BLaER1 (cell line): Measurements from ENCODE around the gene HSPB6.
"Not testable (repeated sequence)": the region's sequence is repeated elsewhere in the genome, so short reads cannot be mapped to it uniquely, and the experiment has no call there.

ENCODE experiments used
- H3K27ac ChIP-seq: shearing (Covaris generic); formaldehyde crosslinking; 2 replicates; pipeline ENCODE4 v1.8.1; 2022
- H3K27me3 ChIP-seq: shearing (Covaris generic); formaldehyde crosslinking; 2 replicates; pipeline ENCODE4 v1.8.1; 2022
- H3K36me3 ChIP-seq: shearing (Covaris generic); formaldehyde crosslinking; 2 replicates; pipeline ENCODE4 v1.8.1; 2022
- H3K4me1 ChIP-seq: shearing (Covaris generic); formaldehyde crosslinking; 2 replicates; pipeline ENCODE4 v1.8.1; 2022
- H3K4me2 ChIP-seq: shearing (Covaris generic); formaldehyde crosslinking; 2 replicates; pipeline ENCODE4 v1.8.1; 2022
- H3K4me3 ChIP-seq: shearing (Covaris generic); formaldehyde crosslinking; 2 replicates; pipeline ENCODE4 v1.8.1; 2022
- H3K9ac ChIP-seq: shearing (Covaris generic); formaldehyde crosslinking; 2 replicates; pipeline ENCODE4 v1.8.1; 2022
- H3K9me3 ChIP-seq: shearing (Covaris generic); formaldehyde crosslinking; 2 replicates; pipeline ENCODE4 v1.8.1; 2022
- H4K20me1 ChIP-seq: shearing (Covaris generic); formaldehyde crosslinking; 2 replicates; pipeline ENCODE4 v1.8.1; 2022
- Cebpa-rat ChIP-seq: shearing (Covaris generic); IDR thresholded peaks from 2 replicates; pipeline ENCODE4 v1.8.1; 2022

Gene HSPB6

GRCh38 chr19:35777961-35778360 is 21.1 kb upstream of the HSPB6 start:
- no peak for TF ChIP-seq Cebpa-rat
- Histone ChIP-seq H3K4me2 (no peak overlapping the region), H3K9ac (no peak overlapping the region), H3K27me3 (no peaks in the 10 kb centered on the region), H3K27ac (peak overlapping the region; percentile 3; the same call in 1 of the 2 replicates), H4K20me1 (peaks cover 34% of the 10 kb centered on the region), H3K4me3 (no peak overlapping the region), H3K9me3 (no peaks in the 10 kb centered on the region), H3K4me1 (peaks cover 38% of the 10 kb centered on the region), H3K36me3 (peaks cover 55% of the 10 kb centered on the region)

GRCh38 chr19:35777086-35777841 is 20.4 kb upstream of the HSPB6 start:
- peak overlapping the region; percentile 77; the same call in 1 of the 2 replicates for H3K9ac ChIP-seq
- H3K9me3 ChIP-seq, result no peaks in the 10 kb centered on the region
- 0 out of 2 replicates have a peak overlapping the region, but pooled peaks have one; percentile 22 for H3K27ac ChIP-seq
- H4K20me1 ChIP-seq, result peaks cover 34% of the 10 kb centered on the region
- peak overlapping the region; percentile 92 for H3K4me2 ChIP-seq
- H3K4me1 ChIP-seq, result peaks cover 31% of the 10 kb centered on the region
- no peaks in the 10 kb centered on the region for H3K27me3 ChIP-seq
- TF ChIP-seq Cebpa-rat, result no peak
- no peak overlapping the region; the same call in 1 of the 2 replicates for H3K4me3 ChIP-seq
- peaks cover 48% of the 10 kb centered on the region for H3K36me3 ChIP-seq

GRCh38 chr19:35776102-35776788 is 19.4 kb upstream of the HSPB6 start:
- Histone ChIP-seq H3K27me3 (no peaks in the 10 kb centered on the region), H3K9ac (peak overlapping the region; percentile 77), H3K9me3 (no peaks in the 10 kb centered on the region), H4K20me1 (peaks cover 29% of the 10 kb centered on the region), H3K4me1 (peaks cover 25% of the 10 kb centered on the region), H3K27ac (0 out of 2 replicates have a peak overlapping the region, but pooled peaks have one; percentile 70), H3K4me3 (peak overlapping the region; percentile 75), H3K36me3 (peaks cover 38% of the 10 kb centered on the region), H3K4me2 (peak overlapping the region; percentile 92)
- TF ChIP-seq Cebpa-rat, result no peak

GRCh38 chr19:35775298-35776101 is 18.7 kb upstream of the HSPB6 start, which contains the start of gene ARHGAP33:
TSS of gene ARHGAP33 (plus strand) at chr19:35775564. CDS start at chr19:35775659, 95 bp downstream.
- Histone ChIP-seq H3K4me3 (peak within 1 kb of the TSS; percentile 75), H3K9ac (peak within 1 kb of the TSS; percentile 77)
- TF ChIP-seq Cebpa-rat, result no peak

GRCh38 chr19:35775046-35775297 is 18.1 kb upstream of the HSPB6 start:
- Histone ChIP-seq H3K9me3 (no peaks in the 10 kb centered on the region), H3K9ac (no peak overlapping the region), H3K4me3 (peak overlapping the region; percentile 75), H4K20me1 (peaks cover 29% of the 10 kb centered on the region), H3K4me1 (peaks cover 25% of the 10 kb centered on the region), H3K27me3 (no peaks in the 10 kb centered on the region), H3K27ac (no peak overlapping the region), H3K4me2 (peak overlapping the region; percentile 77), H3K36me3 (peaks cover 27% of the 10 kb centered on the region)
- no peak for TF ChIP-seq Cebpa-rat

More at GRCh38 chr19:35775298-35776101, 18.7 kb upstream of the HSPB6 start, which contains the start of gene ARHGAP33:
- Histone ChIP-seq H3K4me1 (peaks cover 25% of the 10 kb centered on the region), H3K9me3 (no peaks in the 10 kb centered on the region), H3K36me3 (peaks cover 31% of the 10 kb centered on the region), H3K27me3 (no peaks in the 10 kb centered on the region), H3K27ac (peak within 1 kb of the TSS; percentile 70), H3K4me2 (peak within 1 kb of the TSS; percentile 92), H4K20me1 (peaks cover 29% of the 10 kb centered on the region)

GRCh38 chr19:35774274-35775045 is 17.6 kb upstream of the HSPB6 start:
- Histone ChIP-seq H3K27me3 (no peaks in the 10 kb centered on the region), H3K9me3 (no peaks in the 10 kb centered on the region), H4K20me1 (peaks cover 29% of the 10 kb centered on the region), H3K4me3 (peak overlapping the region; percentile 75), H3K27ac (no peak overlapping the region), H3K4me2 (peak overlapping the region; percentile 77), H3K9ac (no peak overlapping the region), H3K4me1 (peaks cover 30% of the 10 kb centered on the region), H3K36me3 (peaks cover 22% of the 10 kb centered on the region)
- TF ChIP-seq Cebpa-rat, result no peak

GRCh38 chr19:35773020-35773806 is 16.4 kb upstream of the HSPB6 start:
- H3K27ac ChIP-seq, result no peak overlapping the region
- no peak for TF ChIP-seq Cebpa-rat
- no peaks in the 10 kb centered on the region for H3K27me3 ChIP-seq

GRCh38 chr19:35772362-35772761 is 15.5 kb upstream of the HSPB6 start:
- not testable (repeated sequence) for H3K9me3 ChIP-seq, H3K4me2 ChIP-seq, H3K9ac ChIP-seq, H3K27me3 ChIP-seq, H3K36me3 ChIP-seq, H3K4me3 ChIP-seq, H3K27ac ChIP-seq
- Histone ChIP-seq H4K20me1 (peaks cover 13% of the 10 kb centered on the region), H3K4me1 (peaks cover 46% of the 10 kb centered on the region)

More at GRCh38 chr19:35773020-35773806, 16.4 kb upstream of the HSPB6 start:
- no peak overlapping the region for H3K4me2 ChIP-seq
- peaks cover 21% of the 10 kb centered on the region for H4K20me1 ChIP-seq
- H3K4me3 ChIP-seq, result no peak overlapping the region
- no peak overlapping the region for H3K9ac ChIP-seq
- peaks cover 43% of the 10 kb centered on the region for H3K4me1 ChIP-seq
- peaks cover 9% of the 10 kb centered on the region for H3K36me3 ChIP-seq
- no peaks in the 10 kb centered on the region for H3K9me3 ChIP-seq

GRCh38 chr19:35768082-35768421 is 11.2 kb upstream of the HSPB6 start:
- Histone ChIP-seq H3K27me3 (no peaks in the 10 kb centered on the region), H3K27ac (peak overlapping the region; percentile 67), H3K4me2 (peak overlapping the region; percentile 96), H4K20me1 (no peaks in the 10 kb centered on the region), H3K9ac (peak overlapping the region; percentile 55), H3K4me3 (peak overlapping the region; percentile 51), H3K36me3 (peaks cover 33% of the 10 kb centered on the region), H3K4me1 (peaks cover 39% of the 10 kb centered on the region), H3K9me3 (no peaks in the 10 kb centered on the region)
- TF ChIP-seq Cebpa-rat, result no peak
